CD4-positive, alpha-beta T cell treated with Interleukin-17A for 1 hour (primary cell): ENCODE data around the gene CNST.

ENCODE experiments used
- DNase-seq: peaks from one replicate; pipeline ENCODE4 v3.0.0-alpha.2; 2020

CNST gene, protein sequence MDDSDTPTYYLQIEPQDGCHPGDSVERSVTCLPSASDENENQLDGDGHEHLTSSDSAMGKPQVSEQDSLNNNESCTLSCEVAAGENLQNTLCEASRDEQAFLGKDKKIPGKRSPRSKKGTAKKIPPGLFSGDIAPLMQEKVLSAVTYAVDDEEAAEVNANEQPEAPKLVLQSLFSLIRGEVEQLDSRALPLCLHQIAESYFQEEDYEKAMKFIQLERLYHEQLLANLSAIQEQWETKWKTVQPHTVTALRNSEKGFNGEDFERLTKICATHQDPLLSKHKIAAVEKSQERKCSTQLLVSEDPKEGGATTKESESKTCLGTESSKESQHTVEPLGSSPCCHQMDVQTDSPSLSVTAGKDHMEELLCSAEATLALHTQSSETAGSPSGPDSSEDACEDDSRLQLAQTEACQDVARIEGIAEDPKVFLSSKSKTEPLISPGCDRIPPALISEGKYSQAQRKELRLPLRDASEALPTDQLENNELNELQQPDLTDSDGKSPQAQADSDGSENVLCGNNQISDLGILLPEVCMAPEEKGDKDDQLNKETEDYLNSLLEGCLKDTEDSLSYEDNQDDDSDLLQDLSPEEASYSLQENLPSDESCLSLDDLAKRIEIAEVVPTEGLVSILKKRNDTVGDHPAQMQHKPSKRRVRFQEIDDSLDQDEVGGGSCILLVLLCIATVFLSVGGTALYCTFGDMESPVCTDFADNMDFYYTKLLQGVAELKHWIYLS

DNA sequence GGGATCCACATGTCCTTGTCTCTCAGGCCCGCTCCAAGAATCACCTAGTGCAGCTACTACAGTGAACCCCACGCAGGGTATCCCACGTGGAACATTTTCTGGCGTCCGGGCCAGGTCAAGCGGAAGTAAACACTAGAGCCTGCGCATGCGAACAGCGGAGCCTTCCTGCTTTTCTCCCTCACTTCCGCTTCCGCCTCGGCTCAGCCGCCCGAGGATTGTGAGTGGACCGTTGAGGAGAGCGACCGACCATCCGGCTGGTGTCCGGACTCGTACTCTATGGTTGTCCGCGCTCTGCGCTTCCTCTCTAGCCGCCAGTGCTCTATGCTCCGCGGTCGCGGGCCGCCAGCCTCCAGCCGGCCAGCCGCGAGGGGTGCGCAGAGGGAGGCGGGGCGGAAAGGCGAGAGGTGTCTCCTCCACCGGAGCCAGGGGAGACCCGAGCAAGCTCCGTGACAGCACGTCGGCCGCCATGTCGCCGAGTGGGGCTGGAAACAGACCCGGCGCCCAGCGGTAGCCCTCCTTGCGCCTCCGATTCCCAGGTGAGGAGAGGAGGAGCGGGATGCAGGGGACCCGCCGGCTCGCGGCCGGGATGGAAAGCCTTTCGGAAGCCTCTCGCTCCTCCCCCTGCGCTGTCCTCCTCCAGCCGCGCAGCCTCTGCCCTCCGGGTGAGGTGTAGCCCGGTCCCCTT is at the start of gene CNST, which contains the start of gene TFB2M:
Gene CNST, plus strand, starts transcription at position 329 of the 685 bp plus-strand sequence. CDS start 25,107 bp downstream, outside the sequence.
Gene TFB2M, minus strand, starts transcription at position 134 of the 685 bp plus-strand sequence. Its CDS starts 123 bp downstream, at position 11.
- peak; percentile 95 for DNase-seq

DNA sequence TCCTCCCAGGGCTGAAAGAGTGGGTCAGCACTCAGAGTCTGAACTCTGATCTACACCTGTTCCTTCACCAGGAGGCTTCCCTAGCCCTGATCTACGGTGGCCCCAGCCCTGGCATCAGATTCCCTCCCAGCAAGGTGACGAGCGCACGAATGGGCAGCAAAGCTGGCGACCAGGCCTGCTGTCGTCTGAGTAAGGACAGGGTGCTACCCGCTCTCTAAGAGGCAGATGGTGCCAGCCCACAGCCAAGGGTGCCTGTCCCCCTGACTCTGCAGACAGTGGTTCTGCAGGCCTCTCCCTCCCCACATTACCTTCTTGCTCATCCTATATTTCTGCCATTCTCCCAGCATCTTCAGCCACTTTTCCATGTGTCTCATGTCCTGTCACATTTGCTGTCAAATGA is 48.9 kb upstream of the CNST start:
- no peak for DNase-seq

DNA sequence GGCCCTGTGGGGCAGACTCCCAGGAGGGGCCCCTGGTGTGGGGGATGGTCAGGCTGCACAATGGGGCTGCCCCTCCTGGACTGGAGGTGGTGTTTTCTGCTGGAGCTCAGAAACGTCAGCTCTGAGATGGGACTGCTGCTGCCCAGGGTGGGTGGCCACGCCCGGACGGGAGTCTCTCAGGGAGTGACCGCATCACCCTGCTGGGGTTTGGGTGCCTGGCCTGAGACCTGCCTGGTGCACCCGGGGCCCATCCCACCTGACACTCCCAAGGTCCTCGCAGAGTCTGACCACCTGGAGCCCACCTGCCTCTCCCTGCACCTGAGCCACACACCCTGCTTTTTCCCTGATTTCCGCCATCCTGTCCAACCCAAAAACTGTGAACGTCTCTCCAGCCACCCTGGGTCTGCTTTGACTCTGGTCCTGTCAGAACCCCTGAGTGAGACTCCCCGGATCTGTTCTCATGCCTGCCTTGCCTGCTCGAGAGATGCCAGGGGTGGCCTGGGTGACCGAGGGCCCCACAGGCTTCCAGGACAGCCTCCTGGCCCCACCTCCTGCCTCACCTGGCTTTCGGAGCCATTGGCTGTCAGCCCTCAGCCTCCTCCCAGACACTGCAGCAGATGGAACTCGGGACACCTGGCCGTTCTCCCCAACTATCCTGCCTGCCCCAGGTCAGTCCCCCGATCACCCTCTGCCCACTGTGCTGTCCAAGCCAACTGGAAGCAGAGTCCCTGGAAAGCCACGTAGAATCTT is 47.6 kb upstream of the CNST start:
- DNase-seq: no peak

DNA sequence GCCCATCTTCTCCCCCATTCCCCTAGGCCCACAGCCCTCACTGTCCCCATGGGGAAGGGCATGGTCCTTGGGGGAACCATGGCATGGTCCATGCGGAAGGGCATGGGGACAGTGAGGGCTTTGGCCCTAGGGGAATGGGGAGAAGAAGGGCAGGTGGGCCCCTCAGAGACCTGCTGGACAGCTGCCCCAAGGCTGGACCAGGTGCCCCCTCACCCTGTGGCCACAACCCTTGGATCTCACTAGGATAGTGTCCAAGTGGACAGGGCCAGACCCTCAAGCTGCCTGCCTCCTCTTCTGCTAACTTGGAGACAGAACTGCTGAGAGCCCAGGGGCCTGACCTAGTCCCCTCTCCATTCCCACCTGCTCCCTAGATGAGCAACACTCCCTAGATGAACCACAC is 46.7 kb upstream of the CNST start:
- no peak for DNase-seq

DNA sequence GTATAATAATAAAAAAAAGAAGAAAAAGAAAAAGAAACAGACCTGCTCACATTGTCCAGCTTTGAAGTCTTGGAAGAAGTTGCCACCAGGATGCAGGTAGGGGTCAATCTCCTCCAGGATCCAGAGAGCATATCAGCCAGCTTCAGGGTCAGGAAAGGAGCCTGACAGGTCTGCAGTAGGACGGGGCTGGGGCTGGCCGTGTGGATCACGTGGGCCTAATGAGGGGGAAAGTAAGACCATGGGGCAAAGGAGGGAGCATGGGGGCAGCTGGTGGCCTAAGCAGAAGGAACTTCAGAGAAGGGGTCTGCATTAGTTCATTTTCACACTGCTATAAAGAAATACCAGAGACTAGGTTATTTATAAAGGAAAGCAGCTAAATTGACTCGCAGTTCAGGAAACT is 39.9 kb upstream of the CNST start:
- no peak for DNase-seq

DNA sequence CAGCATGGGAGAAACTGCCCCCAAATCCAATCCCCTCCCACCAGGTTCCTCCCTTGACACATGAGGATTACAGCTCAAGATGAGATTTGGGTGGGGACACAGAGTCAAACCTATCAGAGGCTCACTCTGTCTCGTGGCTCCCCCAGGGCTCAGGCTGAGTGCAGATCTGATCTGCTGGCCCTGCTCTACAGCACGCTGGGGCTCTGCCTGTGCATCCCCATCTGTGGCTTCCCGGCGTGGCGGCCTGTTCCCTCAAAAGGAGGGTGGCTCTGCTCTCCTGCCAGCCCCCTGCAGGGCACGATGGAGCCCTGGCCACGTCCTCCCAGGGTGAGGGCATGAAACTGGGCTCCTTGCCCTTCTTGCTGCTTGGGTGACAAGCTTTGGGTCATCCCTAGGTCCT is 39.3 kb upstream of the CNST start:
- no peak for DNase-seq

DNA sequence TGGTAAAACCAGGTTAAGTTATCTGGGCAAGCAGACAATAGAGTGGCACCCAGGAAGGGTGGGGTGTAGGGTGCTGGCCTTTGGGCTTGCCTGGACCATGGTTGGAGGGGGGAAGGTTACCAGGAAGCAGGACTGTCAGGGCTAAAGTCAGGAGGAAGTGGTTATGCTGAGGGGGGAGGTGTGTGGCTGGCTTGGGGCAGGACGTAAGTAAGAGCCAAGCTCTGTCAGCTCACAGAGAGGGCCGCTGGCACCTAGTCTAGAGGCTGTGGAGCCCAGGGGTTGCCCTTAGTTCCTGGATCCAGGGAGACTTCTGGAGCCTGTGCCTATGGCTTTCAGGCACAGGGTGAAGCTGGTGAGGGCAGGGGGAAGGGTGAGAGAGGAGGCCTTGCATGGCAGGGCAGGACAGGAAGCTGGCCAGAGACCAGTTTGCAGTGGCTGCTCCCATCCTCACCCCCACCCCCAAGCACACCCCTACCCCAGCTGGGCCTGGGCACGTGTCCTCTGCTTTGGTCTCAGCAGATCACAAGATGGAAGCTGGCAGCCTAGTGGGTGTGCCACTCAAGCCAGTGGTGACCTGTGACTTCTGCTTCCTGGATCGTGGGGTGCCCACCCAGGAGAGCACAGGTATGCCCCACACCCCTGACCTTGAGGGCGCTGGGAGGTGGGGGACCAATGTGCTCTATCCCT is 38.7 kb upstream of the CNST start:
- no peak for DNase-seq

DNA sequence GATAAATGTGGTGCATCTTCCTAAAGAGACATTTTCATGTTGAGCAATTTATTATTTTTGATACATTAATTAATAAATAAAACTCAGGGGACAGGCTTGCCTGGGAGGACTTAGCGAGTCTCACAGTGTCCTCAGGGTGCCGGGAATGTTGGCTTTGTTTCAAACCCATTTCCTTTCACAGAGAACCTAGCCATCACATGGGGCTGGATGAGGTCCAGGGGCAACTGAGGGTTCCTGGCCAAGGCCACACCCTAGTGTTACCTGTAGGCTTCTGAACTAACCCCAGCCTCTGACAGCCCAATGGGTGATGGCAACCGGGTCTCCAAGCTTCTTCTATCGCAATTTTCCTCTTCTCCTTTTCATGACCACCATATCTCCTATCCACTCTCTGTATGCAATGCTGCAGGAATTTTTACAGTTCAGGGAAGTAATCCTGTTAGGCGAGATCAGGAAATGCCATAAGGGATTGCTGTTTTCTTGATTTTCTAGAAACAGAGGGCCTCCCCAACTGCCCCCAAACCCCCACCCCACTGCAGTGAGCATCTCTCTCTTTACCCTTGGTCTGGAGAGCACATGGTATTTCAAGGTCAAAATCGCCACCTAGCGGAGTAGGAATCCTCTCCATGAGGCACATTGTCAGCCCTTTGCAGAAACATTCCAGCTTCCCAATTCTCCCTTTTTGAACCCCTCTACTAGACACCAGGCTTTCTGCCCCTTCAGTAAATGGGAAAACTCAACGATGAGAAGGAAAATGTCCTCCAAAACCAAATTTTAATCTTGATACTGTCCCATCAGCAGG is 37.1 kb upstream of the CNST start:
- no peak for DNase-seq

DNA sequence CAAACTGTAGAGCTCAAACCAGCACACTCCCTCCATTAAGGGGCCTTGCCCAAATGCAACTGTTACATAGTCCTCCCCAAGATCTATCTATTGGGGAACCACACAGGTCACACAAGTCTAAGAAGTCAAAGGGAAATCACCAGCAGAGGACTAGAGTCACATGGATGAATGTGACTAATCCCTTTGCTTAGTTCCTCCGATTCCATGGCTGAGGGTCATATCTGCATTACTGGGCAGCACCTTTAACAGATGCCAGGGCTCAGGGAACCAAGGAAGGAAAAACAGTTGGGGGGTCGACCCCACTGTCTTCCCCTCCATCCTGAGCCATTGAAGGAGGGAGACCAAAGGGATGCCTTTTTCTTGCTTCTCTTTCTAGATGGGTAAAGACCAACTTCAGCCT is 35.8 kb upstream of the CNST start:
- no peak for DNase-seq

DNA sequence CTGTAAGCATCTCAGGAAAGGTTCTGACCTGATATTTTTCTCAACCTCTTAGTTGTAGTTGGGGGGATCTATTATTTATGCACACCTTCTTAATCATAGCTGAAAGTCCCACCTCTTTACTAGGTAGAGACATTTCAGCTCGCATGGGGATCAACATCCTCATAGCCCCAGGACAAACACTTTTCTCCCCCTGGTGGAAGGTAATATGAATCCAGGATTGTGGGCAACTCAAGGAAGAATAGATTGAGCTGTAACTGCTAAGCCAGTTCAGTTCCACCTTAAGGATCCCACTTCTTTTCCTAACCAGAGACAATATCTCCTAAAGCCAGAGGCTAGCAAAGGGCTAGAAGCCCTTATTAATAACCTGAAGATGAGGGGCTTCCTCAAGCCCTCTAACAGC is 33.7 kb upstream of the CNST start:
- no peak for DNase-seq

DNA sequence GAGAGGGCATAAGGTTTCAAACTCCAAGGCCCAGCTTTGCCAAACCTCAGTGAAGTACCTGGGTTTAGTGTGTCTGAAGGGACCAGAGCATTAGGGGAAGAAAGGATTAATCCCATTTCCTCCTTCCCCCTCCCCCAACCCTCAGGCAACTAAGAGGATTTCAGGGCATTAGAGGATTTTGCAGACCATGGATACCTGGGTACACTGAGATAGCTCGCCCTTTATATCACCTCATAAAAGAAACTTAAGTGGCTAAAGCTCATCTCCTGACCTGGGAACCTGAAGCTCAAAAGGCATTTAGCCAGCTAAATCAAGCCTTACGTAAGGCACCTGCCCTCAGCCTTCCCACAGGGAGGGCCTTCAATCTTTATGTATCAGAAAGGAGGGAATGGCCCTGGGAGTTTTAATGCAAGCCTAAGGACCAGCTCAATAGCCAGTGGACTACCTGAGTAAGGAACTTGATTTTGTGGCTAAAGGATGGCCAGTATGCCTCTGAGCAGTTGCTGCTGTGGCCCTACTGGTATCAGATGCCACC is 32.8 kb upstream of the CNST start:
- DNase-seq: no peak

DNA sequence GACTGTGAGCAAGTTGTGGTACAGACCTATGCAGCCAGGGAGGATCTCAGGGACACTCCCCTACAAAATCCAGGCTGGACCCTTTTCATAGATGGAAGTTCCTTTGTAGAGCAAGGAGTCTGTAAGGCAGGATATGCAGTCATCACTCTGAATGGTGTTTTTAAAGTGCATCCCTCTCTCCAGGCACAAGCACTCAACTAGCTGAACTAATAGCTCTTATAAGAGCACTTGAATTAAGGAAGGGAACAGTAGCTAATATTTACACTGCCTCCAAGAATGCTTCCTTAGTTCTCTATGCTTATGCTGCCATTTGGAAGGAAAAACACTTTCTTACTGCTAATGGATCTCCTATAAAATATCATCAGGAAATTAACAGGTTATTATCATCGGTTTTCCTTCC is 32.1 kb upstream of the CNST start:
- no peak for DNase-seq

DNA sequence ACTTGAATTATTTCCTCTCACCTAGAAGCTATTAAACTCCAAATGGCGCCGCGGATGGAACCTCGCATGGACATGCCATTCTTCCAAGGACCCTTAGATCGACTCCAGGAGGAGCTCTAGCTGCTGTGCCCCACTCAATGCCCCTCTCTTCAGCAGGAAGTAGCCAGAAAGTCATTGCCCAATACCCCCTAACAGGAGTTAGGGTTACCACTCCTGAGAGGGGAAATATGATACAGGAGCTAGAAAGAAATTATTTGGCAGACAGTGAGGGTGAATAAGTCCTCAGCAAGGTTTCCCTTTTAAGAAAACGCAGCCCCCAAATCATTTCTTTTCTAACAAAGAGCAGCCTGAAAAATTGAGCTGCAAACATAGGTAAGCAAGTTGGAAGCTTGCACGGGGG is 28.8 kb upstream of the CNST start:
- DNase-seq: no peak

DNA sequence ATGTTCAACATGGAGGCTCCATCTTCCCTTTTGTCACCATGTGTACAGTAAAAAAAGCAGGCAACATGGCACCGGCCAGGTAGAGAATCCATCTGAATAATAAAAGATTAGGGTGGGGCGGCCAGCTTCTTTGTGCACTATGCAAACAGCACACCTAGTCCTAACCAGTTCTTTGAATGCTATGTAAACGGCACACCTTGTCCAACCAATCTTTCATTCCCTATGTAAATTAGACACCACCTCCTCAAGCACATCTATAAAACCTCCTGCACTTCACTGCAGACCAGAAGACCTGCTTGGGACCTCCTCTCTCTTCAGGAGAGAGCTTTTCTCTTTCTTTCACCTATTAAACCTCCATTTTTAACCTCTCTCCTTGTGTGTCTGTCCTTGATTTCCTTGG is 28.4 kb upstream of the CNST start:
- DNase-seq: no peak

DNA sequence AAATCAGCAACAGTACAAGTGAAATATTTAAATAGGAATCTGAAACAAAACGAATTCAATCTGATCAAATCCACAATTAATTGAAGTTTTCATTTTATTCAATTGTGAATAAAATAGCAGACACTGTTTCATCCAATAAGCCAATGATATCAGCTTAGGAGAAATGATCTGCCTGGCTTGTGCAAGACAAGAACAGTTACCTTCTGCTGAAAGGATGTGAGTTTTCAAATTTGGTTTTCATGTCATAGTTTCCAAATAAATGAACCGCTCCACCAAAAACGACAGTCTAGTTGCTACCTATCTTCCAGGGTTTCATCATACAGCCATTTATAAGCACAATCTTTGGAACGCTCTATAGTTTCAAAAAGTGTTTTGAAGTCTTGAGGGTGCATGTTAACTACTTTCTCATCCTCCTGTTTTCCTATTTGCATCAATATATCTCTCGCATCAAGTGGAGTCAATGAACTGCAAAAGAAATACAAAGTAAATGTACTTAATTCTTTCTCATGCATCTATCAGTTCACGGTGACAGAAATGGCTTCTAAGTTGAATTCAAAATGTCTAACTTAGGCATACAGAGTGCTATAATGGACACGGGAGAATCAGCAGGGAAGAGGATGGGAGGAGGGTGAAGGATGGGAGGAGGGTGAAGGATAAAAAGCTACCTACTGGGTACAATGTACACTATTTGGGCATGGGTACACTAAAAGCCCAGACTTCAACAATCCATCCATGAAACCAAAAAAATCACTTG is 25.3 kb upstream of the CNST start:
- DNase-seq: no peak

DNA sequence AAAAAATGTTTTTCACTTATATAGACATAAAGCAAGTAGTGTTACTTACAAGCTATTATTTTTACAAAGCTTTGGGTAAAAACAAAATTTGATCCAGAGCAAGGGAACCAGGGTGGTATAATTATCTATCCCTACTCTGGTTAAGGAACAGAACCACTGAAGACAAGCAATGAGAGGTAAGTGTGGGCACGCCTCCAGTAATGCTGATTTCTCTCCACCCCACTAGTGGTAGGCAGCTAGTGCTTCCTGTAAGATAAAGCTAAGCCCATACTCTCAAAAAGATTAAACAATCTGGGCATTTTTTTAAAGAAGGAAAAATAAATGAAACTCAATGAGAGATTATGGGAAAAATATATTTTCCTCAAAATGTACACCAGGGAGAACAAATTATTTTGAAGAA is 22.3 kb upstream of the CNST start:
- DNase-seq: no peak

DNA sequence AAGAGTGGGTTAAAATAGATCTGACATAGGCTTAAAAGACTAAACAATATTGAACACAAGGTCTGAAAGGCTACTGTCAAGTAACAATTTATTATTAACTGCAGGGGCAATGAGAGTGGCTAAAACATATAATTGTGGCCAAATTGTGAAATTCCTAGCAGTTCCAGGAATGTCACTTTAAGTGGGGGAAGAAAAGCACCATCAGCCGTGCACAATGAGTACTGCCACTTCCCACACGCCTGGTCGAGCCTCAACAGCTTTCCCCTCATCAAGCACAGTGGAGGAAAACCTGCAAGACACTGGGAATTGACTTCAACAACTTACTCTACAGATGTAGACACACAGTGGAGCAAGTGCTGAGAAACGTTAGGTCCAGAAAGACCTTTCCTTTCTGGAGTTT is 16.6 kb upstream of the CNST start:
- no peak for DNase-seq

DNA sequence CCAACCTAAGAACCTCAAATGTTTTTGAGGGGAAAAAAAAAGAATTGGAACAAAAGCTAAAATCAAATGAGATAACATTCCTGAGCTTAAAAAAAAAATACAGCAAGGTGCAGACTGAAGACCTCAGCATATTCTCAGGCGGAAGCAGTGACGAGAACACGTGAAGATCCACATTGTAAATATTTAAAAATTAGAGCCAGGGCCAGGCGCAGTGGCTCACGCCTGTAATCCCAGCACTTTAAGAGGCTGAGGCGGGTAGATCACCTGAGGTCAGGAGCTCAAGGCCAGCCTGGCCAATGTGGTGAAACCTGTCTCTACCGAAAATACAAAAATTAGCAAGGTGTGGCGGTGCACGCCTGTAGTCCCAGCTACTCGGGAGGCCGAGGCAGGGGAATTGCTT is 15.9 kb upstream of the CNST start:
- no peak for DNase-seq

DNA sequence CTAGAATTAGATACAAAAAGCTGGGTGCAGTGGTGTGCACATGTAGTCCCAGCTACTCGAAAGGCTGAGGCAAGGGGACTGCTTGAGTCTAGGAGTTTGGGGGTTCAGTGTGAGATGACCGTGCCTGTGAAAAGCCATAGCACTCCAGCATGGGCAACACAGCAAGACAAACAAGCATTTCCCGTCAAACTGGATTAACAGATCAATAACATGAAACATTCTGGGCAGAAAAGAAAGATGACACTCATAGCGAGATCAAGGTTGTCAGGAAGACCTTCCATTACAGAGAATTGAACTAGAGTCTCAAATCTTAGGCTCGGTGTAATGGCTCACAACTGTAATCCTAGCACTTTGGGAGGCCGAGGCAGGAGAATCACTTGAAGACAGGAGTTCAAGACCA is 14.1 kb upstream of the CNST start:
- no peak for DNase-seq

DNA sequence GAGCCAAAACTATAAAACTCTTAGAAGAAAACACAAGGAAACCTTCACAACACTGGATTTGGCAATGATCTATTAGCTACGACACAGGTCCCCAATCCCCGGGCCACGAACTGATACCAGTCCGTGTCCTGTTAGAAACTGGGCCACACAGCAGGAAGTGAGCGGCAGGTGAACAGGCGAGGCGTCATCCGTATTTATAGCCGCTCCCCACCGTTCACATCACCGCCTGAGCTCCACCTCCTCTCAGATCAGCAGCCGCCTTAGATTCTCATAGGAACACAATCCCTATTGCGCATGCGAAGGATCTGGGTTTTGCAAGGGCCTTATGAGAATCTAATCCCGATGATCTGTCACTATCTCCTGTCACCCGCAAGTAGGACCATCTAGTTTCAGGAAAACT is 12.1 kb upstream of the CNST start:
- DNase-seq: no peak

DNA sequence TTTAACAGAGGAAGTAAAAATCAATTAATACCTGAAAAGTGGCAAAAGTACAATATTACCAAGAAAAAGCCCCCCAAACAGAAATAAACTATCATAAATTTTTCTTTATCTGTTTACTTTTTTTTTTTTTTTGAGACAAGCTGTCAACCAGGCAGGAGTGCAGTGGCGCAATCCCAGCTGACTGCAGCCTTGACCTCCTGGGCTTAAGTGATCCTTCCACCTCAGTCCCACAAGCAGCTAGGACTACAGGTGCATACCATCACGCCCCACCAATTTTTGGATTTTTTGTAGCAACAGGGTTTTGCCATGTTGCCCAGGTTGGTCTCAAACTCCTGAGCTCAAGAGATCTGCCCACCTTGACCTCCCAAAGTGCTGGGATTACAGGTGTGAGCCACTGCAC is 8.2 kb upstream of the CNST start:
- no peak for DNase-seq
